ENCODE results near the gene SORBS1. TPM values are rescaled to one million over a fixed set of nuclear protein-coding genes. Genes with fewer than 3 reads are reported as not detected.
A peak's percentile ranks its signal among the peaks of the same experiment; 100 is the strongest.

SORBS1 gene
- total RNA-seq, 1 donor from 2014 or later = 28.2 TPM

GRCh38 chr10:95408148-95408960 lies 152.8 kb downstream of the SORBS1 start:
- DNase-seq (ENCODE audit: extremely low spot score, unreplicated experiment) = no peak
- peak overlapping the region; percentile 79 for H3K27ac Mint-ChIP-seq
- H3K36me3 Mint-ChIP-seq = no peaks in the 10 kb centered on the region
- no peaks in the 10 kb centered on the region for H3K27me3 Mint-ChIP-seq
- H3K4me1 Mint-ChIP-seq (ENCODE audit: unreplicated experiment) = peaks cover 4% of the 10 kb centered on the region
- no peaks in the 10 kb centered on the region for H3K9me3 Mint-ChIP-seq
- no peak overlapping the region for H3K4me3 Mint-ChIP-seq
- no peak for TF ChIP-seq CTCF (conservative IDR thresholded peaks at IDR 0.05)

GRCh38 chr10:95407546-95407945 lies 153.6 kb downstream of the SORBS1 start:
- no peak for TF ChIP-seq CTCF (conservative IDR thresholded peaks at IDR 0.05)

GRCh38 chr10:95406651-95407280 lies 154.4 kb downstream of the SORBS1 start:
- no peak for TF ChIP-seq CTCF (conservative IDR thresholded peaks at IDR 0.05)
- Mint-ChIP-seq H3K4me3 (no peak overlapping the region), H3K9me3 (no peaks in the 10 kb centered on the region), H3K27ac (no peak overlapping the region), H3K36me3 (no peaks in the 10 kb centered on the region), H3K4me1 (ENCODE audit: unreplicated experiment) (no peaks in the 10 kb centered on the region), H3K27me3 (no peaks in the 10 kb centered on the region)
- DNase-seq (ENCODE audit: extremely low spot score, unreplicated experiment) = no peak

More at GRCh38 chr10:95407546-95407945, 153.6 kb downstream of the SORBS1 start:
- Mint-ChIP-seq H3K27ac (no peak overlapping the region), H3K27me3 (no peaks in the 10 kb centered on the region), H3K9me3 (no peaks in the 10 kb centered on the region), H3K4me3 (no peak overlapping the region), H3K36me3 (no peaks in the 10 kb centered on the region), H3K4me1 (ENCODE audit: unreplicated experiment) (no peaks in the 10 kb centered on the region)
- DNase-seq (ENCODE audit: extremely low spot score, unreplicated experiment) = no peak

GRCh38 chr10:95405655-95406054 lies 155.5 kb downstream of the SORBS1 start:
- Mint-ChIP-seq H3K27ac (no peak overlapping the region), H3K4me3 (no peak overlapping the region), H3K9me3 (no peaks in the 10 kb centered on the region), H3K27me3 (no peaks in the 10 kb centered on the region), H3K36me3 (no peaks in the 10 kb centered on the region), H3K4me1 (ENCODE audit: unreplicated experiment) (no peaks in the 10 kb centered on the region)
- DNase-seq (ENCODE audit: extremely low spot score, unreplicated experiment) = no peak
- no peak for TF ChIP-seq CTCF (conservative IDR thresholded peaks at IDR 0.05)

GRCh38 chr10:95404864-95405263 lies 156.3 kb downstream of the SORBS1 start:
- Mint-ChIP-seq H3K36me3 (no peaks in the 10 kb centered on the region), H3K27me3 (no peaks in the 10 kb centered on the region), H3K9me3 (no peaks in the 10 kb centered on the region), H3K27ac (no peak overlapping the region), H3K4me1 (ENCODE audit: unreplicated experiment) (no peaks in the 10 kb centered on the region), H3K4me3 (no peak overlapping the region)
- no peak for TF ChIP-seq CTCF (conservative IDR thresholded peaks at IDR 0.05)
- DNase-seq (ENCODE audit: extremely low spot score, unreplicated experiment) = no peak

Measured in type B pancreatic cell (in vitro differentiated cells).